NCI-H2081 treated with DMSO at 0.1 percent for 48 hours (cell line): ENCODE measurements around the gene TIMP2.
A peak's percentile ranks its signal among the peaks of the same experiment; 100 is the strongest.
"Not testable (repeated sequence)": the region's sequence is repeated elsewhere in the genome, so short reads cannot be mapped to it uniquely, and the experiment has no call there.

Experiments used
- DNase-seq: peaks from one replicate; lab custom pipeline; 2025; lab: John Stamatoyannopoulos, UW

TIMP2 gene, protein sequence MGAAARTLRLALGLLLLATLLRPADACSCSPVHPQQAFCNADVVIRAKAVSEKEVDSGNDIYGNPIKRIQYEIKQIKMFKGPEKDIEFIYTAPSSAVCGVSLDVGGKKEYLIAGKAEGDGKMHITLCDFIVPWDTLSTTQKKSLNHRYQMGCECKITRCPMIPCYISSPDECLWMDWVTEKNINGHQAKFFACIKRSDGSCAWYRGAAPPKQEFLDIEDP

DNA sequence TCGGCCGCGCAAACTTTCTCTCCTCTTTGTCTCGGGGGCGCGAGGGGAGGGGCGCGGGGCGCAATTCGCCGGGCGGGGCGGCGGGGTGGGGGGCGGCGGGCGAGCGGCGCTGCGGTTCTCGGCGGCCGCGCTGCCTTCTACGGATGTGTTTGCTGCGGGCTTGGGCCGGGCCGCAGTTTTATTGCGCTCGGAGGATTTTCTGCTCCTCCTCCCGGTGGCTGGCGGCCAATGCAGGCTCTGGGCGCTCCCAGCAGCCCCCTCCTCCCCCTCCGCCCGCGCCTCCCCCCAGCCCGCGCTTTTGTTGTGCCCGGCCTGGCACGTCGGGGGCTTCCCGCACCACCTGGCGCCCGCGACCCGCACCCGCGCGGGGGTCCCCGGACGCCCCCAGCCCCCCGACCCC, at the start of gene TIMP2:
TSS of gene TIMP2 (minus strand) at position 154 of the 400 bp plus-strand sequence. CDS start 299 bp downstream, outside the sequence.
- no peak for DNase-seq

DNA sequence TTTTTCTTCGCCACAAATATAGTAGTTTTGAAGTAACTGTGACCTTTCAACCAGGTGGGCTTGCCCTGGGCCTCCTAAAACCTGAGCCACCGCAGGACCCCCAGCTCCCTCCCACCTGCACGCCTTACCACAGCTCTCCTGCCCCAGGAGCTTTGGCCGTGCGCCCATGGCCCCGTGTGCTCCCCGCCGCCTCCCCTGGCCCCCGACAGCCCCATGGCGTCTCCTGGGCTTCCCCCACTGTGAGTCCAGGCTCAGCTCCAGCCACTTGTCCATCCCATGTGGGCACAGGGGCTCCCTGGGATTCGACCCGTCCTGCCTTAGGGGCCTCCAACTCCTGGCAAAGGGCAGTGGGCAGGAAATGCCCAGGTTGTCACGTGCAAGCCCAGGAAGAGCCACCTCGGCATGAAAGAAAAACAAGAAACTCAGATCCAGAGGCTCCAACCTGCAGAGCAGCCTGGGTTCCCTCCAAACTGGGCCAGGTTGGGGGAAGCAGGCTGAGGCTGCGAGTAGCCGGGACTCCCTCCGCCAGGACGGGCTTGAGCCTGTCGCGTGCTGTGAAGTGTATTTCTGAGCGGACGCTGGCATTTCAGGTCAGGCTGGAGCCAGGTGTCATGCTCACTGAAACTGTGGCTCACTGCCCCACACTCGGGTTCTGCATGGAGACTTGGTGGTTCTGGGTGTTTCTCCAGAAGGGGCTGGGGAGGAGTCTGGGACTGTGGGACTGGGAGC, 48.8 kb upstream of the TIMP2 start:
- DNase-seq, result no peak

DNA sequence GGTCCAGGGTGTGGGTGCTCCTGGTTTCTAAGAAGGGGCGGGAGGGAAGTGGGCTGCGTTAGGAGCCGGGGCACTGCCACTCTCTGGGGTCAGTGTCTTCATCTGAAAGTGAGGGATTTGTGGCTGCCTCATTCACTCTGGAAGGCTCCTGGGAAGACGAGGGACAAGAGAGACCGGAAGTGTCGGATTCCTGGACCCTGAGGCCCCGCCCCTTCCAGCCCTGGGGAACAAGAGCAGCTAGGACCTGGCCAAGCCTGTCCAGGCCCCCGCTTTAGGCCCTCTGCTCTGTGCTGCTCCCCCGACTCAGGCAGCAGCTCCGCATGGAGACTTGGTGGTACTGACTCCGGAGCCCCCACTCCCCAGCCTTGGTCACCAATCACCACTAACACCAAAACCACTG, 48.0 kb upstream of the TIMP2 start:
- DNase-seq, result no peak

DNA sequence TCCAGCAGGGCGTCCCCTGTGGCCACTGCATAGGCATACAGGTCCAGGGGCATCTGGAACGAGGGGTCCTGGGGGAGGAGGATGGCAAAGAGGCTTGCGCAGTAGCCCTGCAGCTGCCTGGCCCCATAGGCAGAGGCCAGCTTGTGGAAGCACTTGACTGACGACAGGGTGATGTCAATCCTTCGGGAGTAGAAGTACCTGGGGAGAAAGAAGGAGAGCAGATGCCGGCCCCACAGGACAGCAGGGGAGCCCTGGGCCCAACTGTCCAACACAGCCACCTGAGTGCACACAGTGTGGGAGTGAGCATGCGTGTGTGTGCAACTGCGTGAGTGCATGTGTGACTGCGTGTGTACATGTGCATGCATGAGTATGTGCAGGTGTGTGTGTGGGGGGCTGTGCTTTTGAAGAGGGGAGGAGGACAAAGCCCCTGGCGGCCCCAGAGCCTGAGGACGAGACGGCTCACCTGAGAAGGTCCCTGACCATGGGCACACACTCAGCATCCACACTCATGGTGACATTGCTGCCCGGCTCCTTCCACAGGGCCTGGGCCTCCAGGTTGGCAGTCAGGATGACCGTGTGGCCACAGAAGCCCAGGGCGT, 47.4 kb upstream of the TIMP2 start:
- DNase-seq, result no peak

DNA sequence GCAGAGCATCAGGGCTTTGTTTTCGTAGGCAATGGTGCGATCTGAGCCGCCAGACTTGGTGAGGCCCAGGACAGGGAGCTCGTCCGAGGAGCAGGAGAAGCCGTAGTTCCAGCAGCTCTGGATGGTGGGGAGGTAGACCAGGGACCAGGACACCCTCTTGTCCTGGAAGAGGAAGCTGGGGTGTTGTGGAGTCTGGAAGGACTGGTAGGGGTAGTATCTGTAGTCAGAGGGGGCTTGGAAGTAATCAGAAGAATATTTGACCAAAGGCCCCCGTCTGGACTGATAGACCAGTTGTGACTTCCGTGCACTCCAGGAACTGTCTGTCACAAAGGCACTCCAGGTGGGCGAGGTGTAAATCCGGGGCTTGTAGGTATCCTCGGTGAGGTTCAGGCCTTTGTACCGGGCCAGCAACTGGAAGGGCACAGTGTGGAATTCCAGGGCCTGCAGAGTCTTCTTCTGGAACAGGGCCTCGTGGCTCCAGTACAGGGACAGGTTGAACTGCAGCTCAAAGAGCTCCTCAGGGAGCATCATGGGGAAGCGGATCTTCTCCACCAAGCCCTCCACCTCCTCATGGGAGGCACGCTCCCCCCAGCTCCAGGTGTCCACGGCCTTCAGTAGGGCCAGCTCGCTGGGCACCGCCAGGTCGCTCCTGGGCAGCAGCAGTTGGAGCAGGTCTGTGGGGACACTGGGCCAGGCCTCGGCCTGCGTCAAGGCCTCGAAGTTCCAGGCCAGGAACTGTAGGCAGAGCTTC, 46.7 kb upstream of the TIMP2 start:
- DNase-seq, result no peak

DNA sequence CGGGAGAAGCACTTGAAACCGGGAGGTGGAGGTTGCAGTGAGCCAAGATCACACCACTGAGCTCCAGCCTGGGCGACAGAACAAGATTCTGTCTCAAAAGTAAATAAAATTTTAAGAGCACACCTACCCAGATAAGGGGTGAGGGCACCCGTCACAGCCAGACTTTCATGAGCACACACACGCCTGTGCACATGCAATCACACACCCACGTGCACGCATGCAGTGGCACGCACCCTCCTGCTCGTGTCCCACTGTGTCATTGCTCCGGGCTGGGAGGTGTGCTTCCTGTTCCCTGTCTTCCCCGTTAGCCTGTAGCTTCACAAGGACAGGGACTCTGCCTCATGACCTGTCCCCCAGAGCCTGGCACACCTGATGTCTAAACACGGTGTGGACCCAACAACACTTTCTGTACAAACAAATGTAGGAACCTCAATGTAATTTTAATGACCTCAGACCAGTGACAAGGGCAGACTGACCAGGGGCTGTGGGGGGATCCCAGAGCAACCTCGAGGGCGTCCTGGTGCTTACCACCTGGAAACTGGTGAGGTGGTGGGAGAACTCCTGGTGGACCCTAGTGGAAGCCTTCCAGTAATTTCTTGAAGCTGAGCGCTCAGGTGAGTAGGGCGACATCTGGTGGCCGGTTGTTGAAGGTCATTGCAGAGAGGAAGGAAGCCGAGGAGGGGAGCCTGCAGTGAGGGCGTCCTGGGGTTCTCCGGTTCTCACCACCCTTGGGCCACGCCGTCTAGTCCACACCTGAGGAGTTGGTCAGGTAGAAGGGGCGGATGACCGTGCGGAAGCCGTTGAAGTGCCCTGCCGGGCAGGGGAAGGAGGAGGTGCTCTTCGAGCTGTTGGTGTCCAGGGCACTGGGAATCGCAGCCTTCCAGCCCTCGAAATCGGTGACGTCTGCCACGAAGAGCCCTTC, 45.9 kb upstream of the TIMP2 start:
- DNase-seq, result no peak

DNA sequence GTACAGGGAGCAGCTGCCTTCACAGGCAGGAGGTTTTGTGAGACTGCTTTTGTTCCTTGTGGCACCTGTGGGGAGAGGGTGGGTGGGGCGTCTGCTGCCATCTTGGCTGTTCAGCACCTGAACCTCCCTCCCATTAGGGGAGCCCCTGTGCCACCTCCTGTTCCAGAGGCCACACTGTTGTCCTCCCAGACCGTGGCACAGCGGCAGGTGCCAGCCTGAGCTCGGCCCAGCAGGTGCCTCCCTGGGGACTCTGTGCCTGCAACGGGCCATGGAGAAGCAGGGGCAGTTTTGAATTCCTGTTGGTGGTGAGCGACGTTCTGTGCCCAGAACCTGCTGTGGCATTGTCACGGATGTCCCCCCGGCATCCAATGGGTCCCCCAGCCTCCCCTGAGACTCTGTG, 44.7 kb upstream of the TIMP2 start:
- DNase-seq, result no peak

DNA sequence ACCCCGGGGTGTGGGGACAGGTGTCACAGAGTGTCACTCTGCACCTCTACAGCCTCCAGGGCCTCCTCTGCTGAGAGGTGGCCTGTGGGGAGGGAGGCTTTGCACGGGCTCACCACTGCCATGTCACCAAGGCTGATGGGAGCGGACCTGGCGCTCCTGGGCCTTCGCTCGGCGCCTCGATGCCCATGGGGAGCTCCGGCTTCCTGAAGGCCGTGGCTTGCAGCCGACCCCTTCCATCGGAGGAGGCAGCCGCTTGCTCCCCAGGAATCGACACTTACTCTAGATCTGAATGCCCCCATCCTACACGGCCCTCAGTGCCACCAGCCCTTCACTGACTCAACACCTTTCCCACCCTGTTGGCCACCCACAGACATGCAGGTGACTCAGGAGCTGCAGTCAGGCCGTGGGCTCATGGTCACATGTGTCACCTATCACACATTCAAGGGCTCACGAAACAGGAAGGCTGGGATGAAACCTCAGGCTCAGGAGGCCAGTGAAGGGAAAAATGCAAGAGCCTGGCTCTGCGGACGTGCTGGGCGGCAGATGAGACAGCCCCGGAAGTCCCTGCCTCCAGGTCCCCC, 42.7 kb upstream of the TIMP2 start:
- no peak for DNase-seq

DNA sequence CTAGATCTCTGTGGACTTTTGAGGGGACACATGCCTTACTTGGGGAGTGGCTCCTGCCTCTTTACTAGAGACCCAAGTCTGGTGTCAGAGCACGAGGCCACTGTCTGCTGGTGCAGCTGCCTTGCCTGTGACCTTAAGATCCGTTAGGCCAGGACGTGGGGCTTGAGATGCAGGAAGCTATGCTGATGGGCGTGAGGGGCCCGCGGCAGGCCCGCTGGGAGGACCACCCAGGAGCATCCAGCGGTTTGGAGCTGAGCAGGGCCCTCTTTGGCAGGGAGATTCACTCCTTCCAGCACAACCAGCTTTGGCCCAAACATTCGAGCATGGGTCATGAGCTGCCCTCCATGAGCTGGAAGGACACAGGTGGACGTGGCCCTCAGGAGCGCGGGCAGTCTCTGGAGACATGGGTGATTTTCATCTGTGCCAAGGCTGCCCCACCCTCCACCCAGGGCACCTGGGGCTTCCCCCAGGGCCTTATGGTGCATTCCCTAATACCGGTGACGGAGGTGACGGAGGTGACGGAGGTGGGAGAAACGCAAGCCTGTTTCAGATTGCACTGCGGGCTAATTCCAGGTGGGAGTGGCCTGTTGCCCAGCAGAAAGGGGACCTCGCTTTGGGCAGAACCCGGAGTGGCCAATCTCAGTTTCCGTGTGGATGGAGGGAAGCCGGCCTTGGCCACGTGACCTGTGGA, 41.9 kb upstream of the TIMP2 start:
- DNase-seq, result no peak

DNA sequence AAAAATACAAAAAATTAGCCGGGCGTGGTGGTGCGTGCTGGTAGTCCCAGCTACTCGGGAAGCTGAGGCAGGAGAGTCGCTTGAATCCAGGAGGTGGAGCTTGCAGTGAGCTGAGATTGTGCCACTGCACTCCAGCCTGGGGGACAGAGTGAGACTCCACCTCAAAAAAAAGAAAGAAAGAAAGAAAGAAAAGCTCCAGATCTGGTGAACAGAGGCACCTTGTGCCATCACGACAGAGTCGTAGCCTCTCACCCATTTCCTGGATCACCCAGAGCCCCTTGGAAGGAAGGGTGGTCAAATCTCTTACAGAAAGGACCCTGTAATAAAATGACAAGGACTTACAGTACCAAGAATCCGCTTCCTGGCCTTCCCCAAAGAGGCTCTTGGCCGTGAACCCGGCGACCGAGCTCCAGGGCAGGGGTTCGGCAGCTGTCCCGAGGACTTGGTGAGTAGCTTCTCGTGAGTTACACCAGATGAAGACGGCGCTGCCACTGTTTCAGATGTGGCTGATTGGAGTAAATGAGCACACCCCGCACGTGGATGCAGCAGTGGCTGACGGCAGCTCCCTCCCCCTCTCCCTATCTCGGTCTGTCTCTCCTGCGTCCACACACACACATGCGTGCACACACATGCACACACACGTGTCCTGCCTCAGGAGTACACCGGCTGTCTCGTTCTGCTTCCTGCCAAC, 41.1 kb upstream of the TIMP2 start:
- DNase-seq, result no peak

DNA sequence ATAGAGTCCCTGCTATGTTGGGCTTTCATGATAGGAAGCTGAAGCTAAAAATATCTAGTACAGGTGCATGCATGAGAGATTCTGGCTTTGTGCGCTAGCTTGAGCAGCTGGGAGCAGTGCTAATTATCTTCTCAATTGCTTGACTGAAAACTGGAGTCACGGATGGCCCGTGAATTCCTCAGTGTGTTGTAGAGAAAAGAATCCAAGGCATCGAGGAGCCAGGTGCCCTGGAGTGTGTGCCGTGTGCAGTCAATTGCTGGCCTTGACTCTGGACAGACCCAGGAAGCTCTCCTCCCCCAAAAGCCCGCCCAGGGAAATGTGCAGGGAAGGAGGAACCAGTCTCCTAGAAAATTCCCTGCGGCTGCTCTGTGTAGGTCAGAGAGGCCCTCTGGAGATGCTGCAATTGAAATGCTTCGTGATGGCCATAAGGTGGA, 40.3 kb upstream of the TIMP2 start:
- DNase-seq, result peak; percentile 23

DNA sequence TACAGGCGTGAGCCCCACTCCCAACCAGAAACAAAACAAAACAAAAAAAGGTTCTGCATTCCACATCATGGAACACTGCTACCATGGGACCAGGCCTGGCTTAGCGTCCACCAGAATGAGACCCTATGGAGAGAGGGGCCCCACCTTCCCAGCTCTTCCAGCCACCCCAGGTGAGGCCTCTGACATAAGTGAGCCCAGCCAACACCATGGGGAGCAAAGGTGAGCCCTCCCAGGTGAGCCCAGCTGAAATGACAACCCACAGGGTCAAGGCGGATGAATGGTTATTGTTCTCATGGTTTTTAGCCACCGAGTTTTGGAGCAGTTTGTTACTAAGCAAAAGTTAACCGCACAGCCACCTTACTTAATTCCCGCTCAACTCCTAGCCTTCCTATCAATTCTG, 38.2 kb upstream of the TIMP2 start:
- DNase-seq, result no peak

DNA sequence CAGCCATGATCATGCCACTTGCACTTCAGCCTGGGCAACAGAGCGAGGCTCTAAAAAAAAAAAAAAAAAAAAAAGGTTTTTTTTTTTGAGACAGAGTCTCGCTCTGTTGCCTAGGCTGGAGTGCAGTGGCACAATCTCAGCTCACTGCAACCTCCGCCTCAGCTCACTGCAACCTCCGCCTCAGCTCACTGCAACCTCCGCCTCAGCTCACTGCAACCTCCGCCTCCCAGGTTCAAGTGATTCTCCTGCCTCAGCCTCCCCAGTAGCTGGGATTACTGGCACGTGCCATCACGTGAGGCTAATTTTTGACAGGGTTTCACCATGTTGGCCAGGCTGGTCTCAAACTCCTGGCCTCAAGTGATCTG, 37.8 kb upstream of the TIMP2 start:
- DNase-seq, result not testable (repeated sequence)

DNA sequence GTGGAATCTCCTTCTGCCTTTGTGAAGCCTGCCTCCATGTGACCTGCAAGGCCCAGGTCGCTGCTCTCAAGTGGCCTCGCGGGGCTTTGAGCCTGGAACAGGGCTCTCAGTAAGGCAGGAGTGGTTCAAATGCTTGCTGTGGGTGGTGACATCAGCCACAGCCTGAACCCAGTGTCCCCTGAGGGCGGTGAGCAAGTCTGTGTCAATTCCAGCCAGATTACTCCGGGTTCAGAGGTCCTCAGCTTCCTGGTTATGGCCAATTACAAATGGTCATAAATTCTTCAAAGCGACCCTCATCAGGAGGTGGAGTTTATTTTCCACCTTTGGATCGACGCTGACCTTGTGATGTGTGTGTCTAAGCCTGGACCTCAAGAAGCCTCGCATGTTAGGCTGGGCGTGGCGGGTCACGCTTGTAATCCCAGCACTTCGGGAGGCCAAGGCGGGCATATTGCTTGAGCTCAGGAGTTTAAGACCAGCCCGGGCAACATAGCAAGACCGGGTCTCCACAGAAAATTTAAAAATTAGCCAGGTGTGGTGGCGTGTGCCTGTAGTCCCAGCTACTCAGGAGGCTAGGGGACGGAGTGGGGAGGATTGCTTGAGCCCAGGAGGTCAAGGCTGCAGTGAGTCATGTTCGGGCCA, 37.3 kb upstream of the TIMP2 start:
- DNase-seq, result no peak

DNA sequence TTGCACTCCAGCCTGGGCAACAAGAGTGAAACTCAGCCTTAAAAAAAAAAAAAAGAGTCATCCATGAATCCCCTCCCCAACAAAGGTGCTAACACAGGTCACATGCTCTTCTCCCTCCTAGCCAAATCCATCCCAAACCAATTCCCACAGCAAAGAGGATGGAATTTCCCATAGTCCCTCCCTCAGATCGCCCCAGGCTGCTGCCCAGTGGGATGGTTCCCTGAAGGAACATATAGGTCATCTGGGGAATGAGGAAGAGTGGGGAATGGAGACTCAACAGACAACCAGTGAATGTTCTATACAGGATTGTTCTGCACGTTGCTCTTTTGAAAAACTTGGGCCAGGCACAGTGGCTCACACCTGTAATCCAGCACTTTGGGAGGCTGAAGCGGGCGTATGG, 36.4 kb upstream of the TIMP2 start:
- DNase-seq, result no peak

DNA sequence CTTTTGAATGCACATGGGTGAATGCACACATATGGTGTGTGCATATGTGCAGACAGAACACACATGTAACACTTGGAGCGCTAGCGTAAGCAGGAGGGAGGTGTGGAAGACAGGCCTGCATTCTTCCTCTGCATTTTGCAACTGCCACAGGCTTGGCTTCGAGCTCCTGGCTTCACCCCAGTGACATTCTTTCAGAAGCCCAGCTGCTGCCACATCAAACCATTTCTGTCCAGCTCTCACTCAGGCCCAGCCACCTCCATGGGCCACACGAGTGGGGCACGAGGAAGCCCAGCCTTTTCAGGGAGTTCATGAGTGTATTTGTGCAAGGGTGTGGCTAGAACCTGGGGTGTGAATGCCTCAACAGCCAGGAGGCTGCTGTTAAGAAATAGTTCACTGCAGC, 35.7 kb upstream of the TIMP2 start:
- DNase-seq, result no peak

DNA sequence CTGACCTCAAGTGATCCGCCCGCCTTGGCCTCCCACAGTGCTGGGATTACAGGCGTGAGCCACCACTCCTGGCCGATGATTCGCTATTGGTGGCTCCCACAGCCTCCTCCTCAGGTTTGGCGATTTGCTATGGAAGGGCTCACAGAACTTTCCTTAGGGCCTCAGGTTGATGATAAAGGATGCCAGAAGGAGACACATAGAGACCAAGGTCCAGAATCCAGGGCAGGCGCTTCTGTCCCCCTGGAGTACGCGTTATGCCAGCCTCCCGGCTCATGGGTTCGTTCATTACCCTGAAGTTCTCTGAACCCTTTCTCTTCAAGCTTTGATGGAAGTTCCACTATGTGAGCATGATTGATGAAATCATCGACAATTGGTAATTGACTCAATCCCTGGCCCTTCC, 34.6 kb upstream of the TIMP2 start:
- DNase-seq, result no peak

DNA sequence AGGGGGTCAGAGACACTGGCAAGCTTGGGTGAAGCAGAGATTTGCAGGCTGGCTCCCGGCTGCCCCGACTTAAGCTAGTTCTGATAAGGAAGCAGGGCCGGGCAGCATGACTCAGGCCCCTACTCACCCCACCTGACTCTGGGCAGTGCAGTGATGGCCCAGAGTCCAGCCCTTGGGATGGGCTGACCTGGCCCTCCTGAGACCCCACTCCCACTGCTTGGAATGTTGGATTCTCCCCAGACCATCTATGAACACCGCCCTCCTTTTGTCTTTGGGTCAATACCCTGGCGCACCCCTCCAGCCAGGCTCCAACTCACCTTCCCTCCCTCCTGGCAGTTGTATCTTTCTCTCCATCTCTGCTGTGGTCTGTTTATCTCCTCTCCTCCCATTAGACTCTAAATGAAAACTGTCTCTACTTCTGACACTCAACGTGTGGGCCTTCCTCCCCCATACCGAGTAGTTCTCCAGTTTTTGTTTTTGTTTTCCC, 33.5 kb upstream of the TIMP2 start:
- no peak for DNase-seq

DNA sequence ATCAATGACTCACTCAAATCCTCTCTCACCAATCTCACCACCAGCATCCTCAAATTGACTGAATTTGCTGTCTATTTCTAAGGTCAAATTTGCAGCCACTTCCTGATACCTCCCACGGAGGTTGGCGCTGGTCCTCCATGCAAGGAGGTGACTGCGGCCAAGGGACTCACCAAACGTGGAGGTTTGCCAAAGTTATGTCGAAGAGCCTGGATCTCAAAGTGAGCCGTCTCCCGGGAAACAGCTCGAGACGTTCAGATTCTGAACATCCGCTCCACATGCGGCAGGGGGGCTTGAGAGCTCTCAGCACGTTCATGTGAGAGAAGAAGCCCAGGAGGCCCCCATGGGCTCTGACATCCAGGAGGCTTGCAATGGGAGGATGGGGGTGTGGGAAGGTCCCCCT, 31.9 kb upstream of the TIMP2 start:
- DNase-seq, result no peak
